Measurements from ENCODE around the gene CCNC.

GRCh38 chr6:99545442-99545841, 23.0 kb downstream of the CCNC start:
- TF ChIP-seq YY1 (tag by site-specific recombination; IDR thresholded peaks at IDR 0.05): no peak
- TF ChIP-seq ZNF214 (tag by site-specific recombination; IDR thresholded peaks at IDR 0.05; ENCODE audit: borderline replicate concordance): peak; percentile 97
- no peak for TF ChIP-seq CTCF (tag by site-specific recombination; IDR thresholded peaks at IDR 0.05)
- TF ChIP-seq MYNN (tag by site-specific recombination; IDR thresholded peaks at IDR 0.05; ENCODE audit: borderline replicate concordance): no peak
- no peak for TF ChIP-seq ZFP41 (tag by site-specific recombination; IDR thresholded peaks at IDR 0.05; ENCODE audit: borderline replicate concordance)
- no peak for TF ChIP-seq ZBTB20 (tag by site-specific recombination; IDR thresholded peaks at IDR 0.05)
- TF ChIP-seq ZNF121 (tag by site-specific recombination; IDR thresholded peaks at IDR 0.05): no peak
- no peak for TF ChIP-seq ZBTB6 (tag by site-specific recombination; IDR thresholded peaks at IDR 0.05)
- TF ChIP-seq REPIN1 (tag by site-specific recombination; IDR thresholded peaks at IDR 0.05; ENCODE audit: low read depth): no peak

Data from HEK293 (cell line).